ENCODE data around the gene KRTAP22-2.

KRTAP22-2 gene

DNA sequence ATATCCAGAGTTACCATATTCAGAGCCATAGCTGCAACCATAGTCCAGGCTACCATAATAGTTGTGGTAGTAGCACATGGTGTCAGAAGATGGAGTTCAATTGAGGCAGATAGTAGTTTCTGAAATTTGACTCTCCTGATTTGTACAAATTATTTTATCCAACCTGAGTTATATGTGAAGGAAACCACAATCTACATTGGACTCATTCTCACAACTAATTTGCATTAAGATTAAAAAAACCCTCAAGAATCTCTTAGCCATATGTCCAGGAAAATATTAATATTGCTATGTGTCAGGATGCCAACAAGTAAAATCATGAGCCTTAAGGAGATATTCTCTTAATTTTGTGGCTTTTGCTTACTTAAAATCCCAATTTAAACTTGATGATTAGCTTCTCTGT is at the start of gene KRTAP22-2:
Gene KRTAP22-2 (minus strand): TSS at position 101 of the 400 bp plus-strand sequence.
- no peak for DNase-seq

DNA sequence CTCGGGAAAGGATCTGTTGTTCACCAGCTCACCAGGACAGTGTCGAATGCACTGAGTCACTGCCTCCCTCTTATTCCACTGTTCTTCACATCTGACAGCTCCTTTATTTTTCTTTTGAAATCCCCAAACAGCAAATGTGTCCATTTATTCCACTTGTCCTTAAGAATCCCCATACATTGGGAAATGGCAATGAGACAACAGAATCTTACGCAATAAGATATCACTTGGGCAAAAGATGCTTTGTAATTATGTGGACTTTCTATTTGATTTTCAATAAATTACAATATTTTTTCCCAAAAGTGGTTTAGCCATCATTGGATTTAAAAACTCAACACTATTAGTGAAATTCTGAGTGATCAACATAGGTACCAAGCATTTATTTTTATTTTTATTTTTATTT is 48.5 kb upstream of the KRTAP22-2 start:
- no peak for DNase-seq

DNA sequence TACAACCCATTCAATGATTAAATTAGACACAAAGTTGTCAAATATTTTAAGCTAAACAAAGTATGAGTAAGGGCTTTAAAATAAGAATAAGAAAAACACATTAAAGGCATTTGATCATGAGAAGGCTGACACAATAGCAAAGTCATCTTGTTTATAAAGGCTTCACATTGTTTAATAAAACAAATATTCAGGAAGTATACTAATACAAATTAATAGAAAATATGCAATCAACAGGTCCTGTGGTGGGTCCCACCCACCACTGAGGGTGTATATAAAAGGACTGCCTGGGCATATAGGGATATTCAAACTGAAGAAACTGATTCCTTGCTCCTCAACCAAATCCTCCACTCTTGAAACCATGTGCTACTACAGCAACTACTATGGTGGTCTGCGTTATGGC is 44.7 kb upstream of the KRTAP22-2 start, which contains the start of gene KRTAP20-2:
Gene KRTAP20-2 (plus strand): TSS at position 301 of the 400 bp plus-strand sequence. CDS start 58 bp downstream, at position 359.
- DNase-seq: no peak

DNA sequence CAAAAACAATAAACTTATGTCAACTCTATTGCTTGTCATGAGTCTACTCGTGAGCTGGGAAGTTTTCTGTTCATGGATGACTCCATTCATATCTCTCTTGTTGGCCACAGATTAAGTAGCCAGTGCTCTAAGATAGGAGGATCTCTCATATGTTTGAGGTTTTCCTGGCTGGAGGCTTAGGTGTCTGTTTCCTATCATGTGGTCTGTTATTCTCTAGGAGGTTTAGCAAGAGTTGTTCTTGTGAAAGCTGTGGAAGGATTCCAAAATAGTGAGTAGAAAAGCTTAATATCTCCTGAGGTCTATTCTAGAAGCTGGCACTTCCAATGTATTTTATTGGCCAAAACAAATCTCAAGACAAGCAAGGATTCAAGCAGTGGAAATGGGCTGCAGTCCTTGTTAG is 39.0 kb upstream of the KRTAP22-2 start:
- DNase-seq: no peak

DNA sequence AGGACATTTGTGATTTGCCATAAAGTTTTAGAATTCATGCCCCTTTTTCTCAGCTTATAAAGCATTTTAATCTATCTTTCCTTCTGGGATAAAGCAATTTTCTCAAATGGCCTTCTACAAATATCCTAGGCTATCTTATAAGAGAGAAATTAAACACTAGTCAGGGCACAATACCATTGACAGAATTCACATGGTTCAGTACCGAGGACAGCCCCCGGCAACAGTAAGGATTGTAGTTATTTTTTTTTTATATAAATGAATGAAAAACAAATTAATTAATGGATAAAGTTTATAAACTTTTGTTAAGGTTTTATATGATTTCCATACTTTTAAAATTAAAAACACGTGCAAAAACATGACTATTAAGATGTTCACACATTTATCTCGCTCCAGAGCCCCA is 37.9 kb upstream of the KRTAP22-2 start:
- no peak for DNase-seq

DNA sequence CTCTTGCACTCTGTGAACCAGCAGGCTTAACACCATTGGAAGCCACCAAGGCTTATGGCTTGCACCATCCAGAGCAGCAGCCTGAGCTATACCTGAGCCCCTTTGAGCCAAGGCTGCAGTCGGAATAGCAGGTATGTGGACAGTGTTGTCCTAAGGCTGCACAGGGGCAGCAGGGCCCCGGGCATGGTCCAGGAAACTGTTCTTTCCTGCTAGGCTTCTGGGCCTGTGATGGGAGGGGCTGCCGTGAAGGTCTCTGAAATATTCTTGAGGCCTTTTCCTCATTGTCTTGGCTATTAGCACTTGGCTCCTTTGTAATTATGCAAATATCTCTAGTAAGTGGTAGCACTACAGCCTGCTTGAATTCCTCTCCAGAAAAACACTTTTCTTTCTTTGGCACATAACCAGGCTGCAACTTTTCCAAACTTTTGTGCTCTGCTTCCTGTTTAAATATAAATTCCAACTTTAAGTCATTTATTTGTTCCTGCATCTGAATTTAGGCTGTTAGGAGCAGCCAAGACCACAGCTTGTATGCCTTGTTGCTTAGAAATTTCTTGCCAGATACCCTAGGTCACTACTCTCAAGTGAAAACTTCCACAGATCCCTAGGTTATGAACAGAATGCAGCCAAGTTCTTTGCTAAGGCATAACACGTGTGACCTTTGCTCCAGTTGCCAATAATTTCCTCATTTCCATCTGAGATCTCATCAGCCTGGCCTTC is 35.4 kb upstream of the KRTAP22-2 start:
- no peak for DNase-seq

DNA sequence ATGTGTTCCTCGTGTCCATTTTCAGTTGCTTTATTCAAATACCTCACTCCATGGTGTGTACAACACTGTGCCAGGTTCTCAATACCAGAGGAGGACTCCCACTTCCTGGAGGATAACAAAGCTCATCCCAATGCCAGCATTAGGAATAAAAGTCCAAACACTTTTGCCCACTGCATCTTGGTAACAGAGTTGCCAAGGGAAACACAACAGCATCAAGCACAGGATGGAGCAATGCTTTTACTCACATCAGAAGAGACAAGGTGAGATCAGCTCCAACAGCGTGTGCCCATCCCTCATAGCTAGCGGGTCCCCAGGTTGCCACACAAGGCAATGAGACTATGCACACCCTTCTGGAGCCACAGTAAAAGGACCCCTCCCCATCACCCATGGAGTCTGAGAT is 33.2 kb upstream of the KRTAP22-2 start:
- DNase-seq: no peak

DNA sequence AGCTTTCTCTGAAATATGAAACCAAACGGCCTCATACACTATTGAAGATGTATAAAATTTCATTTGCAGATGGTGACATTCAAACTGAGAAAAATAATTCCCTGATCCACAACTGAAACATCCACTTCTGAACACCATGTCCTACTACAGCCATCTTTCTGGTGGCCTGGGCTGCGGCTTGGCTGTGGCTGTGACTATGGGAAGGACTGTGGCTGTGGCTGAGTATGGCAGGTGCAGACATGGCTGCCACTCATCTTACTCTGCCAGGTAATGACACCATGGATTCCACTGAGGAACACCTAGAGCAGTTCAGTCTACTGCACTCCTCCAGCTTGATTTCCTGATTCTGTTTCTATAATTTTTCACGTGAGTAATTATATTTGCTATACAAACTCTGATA is 30.3 kb upstream of the KRTAP22-2 start, which contains the start of gene KRTAP20-4:
Gene KRTAP20-4 (plus strand): TSS at position 106 of the 400 bp plus-strand sequence.
- DNase-seq: no peak

DNA sequence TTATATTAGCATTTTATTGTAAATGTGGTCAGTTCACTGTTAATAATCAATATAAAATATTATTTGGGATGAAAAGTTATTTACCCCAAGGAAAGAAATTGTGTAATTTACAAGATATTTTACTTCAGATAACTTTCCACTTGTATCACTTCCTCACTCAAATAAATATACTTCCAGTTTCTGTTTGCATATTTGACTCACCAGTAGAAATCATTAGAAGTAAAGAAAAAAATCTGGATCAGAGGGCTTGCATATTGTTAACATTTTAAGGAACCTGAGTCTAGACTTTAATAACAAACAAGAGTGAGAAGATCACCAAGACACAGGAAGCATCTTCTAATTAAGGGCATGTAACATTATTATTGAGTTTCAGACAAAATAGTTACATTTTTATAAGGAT is 29.9 kb upstream of the KRTAP22-2 start:
- no peak for DNase-seq

DNA sequence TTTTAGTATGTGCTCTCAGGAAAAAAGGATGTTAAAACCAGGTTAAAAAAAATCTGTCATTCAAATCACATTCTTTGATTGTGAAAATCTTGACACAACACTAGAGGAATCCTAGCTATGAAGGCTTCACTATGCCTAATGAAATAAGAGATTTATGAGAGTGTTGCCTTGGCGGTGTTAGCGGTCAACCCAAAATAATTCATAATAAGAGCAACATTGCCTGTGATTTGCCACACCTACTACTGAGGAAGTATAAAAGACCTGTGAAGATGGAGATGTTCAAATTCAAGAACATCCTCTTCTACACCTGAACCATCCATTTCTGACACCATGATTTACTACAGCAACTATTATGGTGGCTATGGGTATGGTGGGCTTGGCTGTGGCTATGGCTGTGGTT is 25.9 kb upstream of the KRTAP22-2 start, which contains the start of gene KRTAP20-1:
Gene KRTAP20-1 (plus strand): TSS at position 301 of the 400 bp plus-strand sequence. CDS start 30 bp downstream, at position 331.
- no peak for DNase-seq

DNA sequence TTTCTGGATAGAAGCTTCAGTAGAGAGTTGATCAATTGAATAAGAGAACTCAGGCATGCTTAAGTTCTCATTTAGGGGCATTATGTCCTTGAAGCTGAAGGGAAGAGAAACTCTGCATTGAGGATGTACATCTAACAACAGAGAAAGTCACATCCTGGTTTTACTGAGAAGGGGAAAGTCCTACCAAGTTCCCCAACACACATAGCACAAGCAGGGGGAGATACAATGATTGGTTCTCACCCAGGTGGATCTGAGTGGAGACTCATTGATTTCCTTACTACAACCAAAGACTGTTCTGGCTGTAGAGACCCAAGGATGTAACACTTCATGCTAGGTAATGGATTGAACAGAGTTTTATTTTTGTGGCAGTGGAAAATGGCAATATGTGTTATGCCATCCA is 25.0 kb upstream of the KRTAP22-2 start:
- no peak for DNase-seq

DNA sequence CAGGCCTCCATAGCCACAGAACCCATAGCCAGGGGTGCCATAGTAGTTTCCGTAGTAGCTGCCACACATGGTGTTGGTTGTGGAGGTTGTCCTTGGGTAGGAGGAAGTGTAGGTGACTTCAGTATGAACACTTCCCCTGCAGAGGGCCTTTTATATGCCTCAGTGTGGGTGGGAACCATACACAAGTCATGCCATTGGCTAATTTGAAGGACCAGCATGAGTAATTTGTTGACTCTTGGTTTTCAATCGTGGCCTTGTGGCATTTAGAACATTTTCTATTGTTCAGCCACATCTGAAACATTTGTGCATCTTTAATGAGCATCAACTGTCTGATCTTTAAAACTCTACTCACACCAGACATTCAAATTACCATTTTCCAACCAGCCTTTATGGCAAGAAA is 23.6 kb upstream of the KRTAP22-2 start, which contains the start of gene KRTAP6-1:
Gene KRTAP6-1 (minus strand): TSS at position 95 of the 400 bp plus-strand sequence. CDS start 26 bp downstream, at position 69.
- DNase-seq: no peak

DNA sequence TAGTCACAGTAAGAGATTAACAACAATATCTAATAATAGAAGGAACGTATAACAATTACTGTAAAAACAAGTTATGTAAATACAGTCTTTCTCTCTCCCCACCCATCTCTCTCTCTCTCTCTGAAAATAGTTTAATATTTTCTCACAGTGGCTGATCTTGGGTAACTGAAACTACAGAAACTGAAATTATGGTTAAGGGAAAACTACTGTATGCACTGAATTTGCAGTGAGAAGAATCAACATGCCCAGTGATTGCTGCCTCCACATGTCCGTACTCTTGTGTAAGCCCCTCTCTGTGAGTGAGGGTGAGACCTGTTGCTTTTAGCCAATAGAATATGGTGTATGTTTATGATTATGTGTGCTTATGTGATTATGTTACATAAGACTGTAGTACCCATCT is 21.9 kb upstream of the KRTAP22-2 start:
- DNase-seq: no peak

DNA sequence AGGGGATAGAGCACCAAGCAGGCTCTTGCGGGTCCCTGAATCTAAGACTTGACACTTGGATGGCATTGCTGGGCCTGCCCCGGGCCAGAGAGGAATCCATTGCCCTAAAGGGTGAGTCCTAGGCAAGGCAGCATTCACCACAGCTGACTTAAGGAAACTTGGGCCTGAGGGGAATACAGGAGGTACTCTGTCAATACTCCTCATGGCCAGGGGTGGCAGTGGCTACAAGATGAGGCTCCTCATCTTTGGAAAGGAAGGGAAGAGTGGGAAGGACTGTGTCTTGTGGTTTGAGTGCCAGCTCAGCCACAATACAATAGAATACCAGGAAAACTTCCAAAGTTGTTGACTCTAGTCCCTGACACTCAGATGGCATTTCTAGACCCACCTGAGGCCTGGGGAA is 15.8 kb upstream of the KRTAP22-2 start:
- no peak for DNase-seq

DNA sequence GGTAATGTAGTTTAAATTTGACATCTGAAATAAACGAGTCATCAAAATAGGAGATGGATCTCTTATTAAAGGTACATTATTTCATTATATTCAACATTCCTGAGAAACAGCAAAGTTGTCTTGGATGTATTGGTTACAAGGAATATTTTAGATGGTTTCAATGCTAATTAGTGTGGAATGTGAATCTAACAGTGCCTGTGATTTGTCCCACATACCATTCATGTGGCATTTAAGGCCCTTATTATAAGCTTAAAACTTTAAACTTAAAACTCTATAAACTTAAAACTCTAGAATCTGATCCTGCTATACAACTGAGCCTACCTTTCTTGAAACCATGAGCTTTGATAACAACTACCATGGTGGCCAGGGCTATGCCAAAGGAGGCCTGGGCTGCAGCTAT is 10.6 kb upstream of the KRTAP22-2 start, which contains the start of gene KRTAP22-1:
Gene KRTAP22-1 (plus strand): TSS at position 301 of the 400 bp plus-strand sequence.
- no peak for DNase-seq

DNA sequence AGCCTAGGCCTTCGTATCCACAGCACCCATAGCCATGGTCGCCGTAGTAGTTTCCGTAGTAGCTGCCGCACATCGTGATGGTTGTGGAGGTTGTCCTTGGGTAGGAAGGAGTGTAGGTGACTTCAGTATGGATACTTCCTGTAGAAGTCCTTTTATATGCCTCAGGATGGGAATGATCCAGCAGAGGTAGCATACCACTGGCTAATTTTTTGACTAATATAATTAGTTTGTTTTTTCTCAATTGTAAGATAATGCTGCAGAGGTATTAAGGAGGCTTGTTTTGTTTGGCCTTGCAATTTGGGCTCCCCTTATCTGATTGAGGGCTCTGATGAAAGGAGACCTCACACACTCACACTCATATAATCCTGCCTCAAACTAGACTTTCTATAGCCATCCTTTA is 8.6 kb upstream of the KRTAP22-2 start, which contains the start of gene KRTAP6-2:
Gene KRTAP6-2 (minus strand): TSS at position 101 of the 400 bp plus-strand sequence. CDS start 28 bp downstream, at position 73.
- DNase-seq: no peak

DNA sequence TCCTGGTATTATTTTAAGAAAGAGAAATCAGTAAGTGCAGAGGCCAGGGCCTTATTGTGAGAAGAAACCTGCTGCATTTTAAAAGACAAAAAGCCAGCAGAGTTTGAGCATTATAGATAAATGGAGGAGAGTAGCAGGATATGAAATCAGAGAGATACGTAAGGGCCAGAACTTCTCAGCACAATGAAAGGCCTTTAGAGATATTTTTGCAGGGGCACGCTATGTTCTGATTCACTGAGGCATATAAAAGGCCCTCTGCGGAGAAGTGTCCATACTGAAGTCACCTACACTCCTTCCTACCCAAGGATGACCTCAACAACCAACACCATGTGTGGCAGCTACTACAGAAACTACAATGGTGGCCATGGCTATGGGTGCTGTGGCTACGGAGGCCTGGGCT is 1.9 kb upstream of the KRTAP22-2 start, which contains the start of gene KRTAP6-3:
Gene KRTAP6-3 (plus strand): TSS at position 301 of the 400 bp plus-strand sequence. CDS start 6 bp downstream, at position 307.
- DNase-seq: no peak

DNA sequence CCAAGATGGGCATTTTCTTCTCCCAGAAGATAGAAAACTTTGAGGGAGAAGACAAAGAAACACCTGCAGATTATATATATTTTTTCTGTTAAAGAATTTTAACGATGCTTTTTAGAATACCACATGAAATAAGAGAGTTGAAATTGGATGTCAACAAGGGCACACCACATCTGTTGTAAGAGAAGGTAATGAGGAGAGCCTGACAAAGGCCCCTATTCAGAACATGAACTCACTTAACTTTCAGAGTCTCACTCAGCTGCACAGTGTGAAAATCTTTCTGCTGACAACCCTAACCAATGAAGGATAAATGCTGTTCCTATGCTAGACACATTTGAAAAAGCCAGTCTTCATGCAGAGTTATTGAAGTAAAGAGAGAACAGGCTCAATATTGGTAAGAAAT is 7.3 kb downstream of the KRTAP22-2 start:
- no peak for DNase-seq

DNA sequence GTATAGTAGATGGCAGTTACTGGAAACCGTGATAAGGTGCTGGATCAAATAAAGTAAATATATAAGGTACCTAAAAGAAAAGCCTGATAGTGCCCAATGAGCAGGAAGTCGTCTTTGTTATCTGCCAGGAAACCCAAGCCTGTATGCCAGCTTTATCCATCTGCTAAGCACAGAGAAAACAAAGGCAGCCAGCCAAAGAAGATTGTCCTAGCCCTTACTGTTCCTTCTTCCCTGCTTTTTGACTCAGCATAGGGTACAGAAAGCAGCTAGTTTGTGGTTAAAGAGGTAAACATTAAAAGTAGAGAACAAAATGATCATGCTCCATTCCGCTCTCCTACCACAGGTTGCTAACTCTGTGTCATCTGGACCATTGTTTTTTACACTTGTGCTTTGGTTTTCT is 10.1 kb downstream of the KRTAP22-2 start:
- DNase-seq: no peak

DNA sequence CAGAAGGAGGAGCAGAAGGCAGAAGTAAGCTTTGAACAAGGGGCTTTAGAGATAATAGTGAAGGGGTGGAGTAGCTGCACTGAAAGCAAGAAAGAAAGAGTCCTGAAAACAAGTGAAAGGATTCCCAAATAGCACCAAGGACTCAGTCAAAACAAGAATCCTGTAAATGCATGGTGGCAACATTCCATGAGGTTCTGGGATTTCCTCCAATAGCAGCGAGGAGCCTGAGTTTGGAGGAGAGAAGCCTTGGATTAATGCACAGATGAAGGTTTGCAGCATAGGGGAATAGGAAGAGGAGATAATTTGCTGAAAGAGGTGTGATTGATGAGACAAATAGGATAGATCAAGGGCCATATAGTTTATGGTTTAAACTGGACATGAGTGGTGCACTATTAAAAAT is 10.9 kb downstream of the KRTAP22-2 start:
- DNase-seq: no peak

DNA sequence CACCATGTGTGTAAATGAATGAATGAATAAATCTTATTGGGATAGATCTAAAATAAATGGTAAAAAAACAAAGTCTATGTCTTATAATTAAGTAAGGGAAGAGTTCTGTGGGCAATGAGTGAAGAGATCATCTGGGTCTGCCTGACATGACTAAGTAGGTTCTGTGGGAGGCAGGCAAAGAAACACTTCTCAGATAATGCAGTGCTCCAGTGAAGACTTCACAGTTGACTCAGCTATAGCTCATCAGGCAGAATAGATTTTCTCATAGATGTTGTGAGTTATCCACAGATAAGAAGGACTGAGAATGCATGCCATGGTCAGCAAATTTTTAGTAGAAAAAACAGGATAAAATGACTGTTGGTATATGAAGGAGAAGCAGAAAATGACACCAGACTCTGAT is 12.4 kb downstream of the KRTAP22-2 start:
- DNase-seq: no peak

DNA sequence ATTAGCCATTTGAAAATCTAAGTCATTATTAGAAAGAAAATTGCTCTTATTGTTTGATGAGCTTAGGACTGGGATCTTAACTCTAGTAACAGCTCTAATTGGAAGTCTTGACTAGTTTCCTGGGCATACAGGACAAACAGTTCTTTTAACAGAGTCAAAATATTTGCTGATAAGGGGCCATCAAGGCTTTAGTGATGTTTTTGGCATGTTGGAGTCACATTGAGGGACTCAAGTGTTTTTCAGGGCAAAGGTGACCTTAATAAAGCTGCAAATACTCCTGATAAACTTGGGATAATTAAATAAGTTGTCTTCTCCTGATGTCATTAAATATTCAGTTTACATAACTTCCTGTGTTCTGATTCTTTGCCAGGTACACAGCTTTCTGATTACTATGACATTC is 22.6 kb downstream of the KRTAP22-2 start:
- DNase-seq: no peak

DNA sequence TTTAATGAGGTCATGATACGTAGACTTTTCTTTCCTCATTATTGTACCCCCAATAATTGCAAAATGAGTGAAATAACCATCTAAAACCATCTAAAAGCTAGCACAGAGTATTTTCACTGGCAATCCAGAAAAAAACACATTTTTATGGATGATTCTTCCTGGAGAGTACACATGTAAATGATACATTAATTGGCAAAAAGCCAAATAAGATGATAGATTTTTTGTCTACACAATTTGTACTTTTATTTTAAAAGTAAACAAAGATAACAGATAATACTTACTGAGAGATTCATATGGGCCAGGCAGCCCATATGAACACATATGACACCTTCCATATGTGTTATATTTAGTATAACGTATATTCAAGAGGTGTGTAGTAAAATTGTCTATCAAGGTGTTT is 26.6 kb downstream of the KRTAP22-2 start:
- DNase-seq: no peak

DNA sequence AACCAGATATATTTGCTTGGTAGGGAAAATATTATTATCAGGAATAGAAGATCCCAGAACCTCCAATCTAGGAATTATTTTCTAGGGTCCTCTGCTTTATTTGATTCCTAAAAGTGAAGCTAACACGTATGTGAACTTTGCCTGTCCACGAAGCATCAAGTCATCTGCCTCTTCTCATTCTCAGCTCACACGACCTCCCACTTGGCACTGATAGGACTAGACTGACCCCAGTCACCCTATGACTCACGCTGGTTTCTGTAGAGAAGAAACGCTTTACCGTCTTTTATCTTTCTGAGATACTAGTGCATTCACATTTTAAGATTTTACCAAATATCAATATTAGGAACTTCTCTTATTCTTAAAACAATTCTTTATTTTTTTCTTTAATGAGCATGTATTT is 27.1 kb downstream of the KRTAP22-2 start:
- no peak for DNase-seq
